H9 (cell line): ENCODE data around the gene MICA. TPM values are rescaled to one million over a fixed set of nuclear protein-coding genes. Genes with fewer than 3 reads are reported as not detected.
A peak's percentile ranks its signal among the peaks of the same experiment; 100 is the strongest.

Source experiments
- DNase-seq: peaks from one replicate; pipeline ENCODE4 v3.0.0-alpha.2; 2017
- H2AFZ ChIP-seq: one replicate; pipeline ENCODE4 v1.6.1; 2013; ENCODE audit warnings: mild to moderate bottlenecking, low read length, control low read depth, moderate library complexity
- H2AK5ac ChIP-seq: 2 replicates; pipeline ENCODE4 v1.6.1; 2013; ENCODE audit warnings: low read length, control low read depth, mixed read lengths; ENCODE audit not compliant: insufficient read length
- H2BK120ac ChIP-seq: one replicate; pipeline ENCODE4 v1.6.1; 2013; ENCODE audit warnings: low read depth, mild to moderate bottlenecking, low read length, control low read depth, inconsistent platforms; ENCODE audit not compliant: poor library complexity, severe bottlenecking
- H2BK12ac ChIP-seq: 2 replicates; pipeline ENCODE4 v1.6.1; 2013; ENCODE audit warnings: low read length, control low read depth, mixed read lengths, low read depth; ENCODE audit not compliant: insufficient read length
- H2BK15ac ChIP-seq: 2 replicates; pipeline ENCODE4 v1.6.1; 2013; ENCODE audit warnings: low read depth, low read length, control low read depth
- H2BK20ac ChIP-seq: one replicate; pipeline ENCODE4 v1.6.1; 2013; ENCODE audit warnings: low read depth, mild to moderate bottlenecking, low read length, control low read depth, inconsistent platforms; ENCODE audit not compliant: poor library complexity, severe bottlenecking
- H2BK5ac ChIP-seq: 2 replicates; pipeline ENCODE4 v1.6.1; 2013; ENCODE audit warnings: low read length, control low read depth, mixed read lengths; ENCODE audit not compliant: insufficient read length
- H3K14ac ChIP-seq: 2 replicates; pipeline ENCODE4 v1.6.1; 2013; ENCODE audit warnings: low read length, control low read depth; ENCODE audit not compliant: insufficient read depth
- H3K18ac ChIP-seq: 2 replicates; pipeline ENCODE4 v1.6.1; 2013; ENCODE audit warnings: low read depth, mild to moderate bottlenecking, mixed read lengths, low read length, control low read depth; ENCODE audit not compliant: insufficient read length
- H3K23ac ChIP-seq: 2 replicates; pipeline ENCODE4 v1.6.1; 2013; ENCODE audit warnings: low read length, control low read depth, mixed read lengths, low read depth; ENCODE audit not compliant: insufficient read length
- H3K23me2 ChIP-seq: 2 replicates; pipeline ENCODE4 v1.6.1; 2013; ENCODE audit warnings: low read depth, mild to moderate bottlenecking, mixed read lengths, low read length, control low read depth; ENCODE audit not compliant: insufficient read length, poor library complexity, severe bottlenecking
- H3K27ac ChIP-seq: 2 replicates; pipeline ENCODE4 v1.5.1; 2013; ENCODE audit warnings: low read length, control low read depth, mixed read lengths, low read depth; ENCODE audit not compliant: insufficient read length
- H3K27me3 ChIP-seq: 2 replicates; pipeline ENCODE4 v1.6.1; 2013; ENCODE audit warnings: low read length, control low read depth, inconsistent platforms; ENCODE audit not compliant: insufficient read depth
- H3K4ac ChIP-seq: 2 replicates; pipeline ENCODE4 v1.6.1; 2013; ENCODE audit warnings: low read depth, mild to moderate bottlenecking, control low read depth, inconsistent platforms, low read length, moderate library complexity
- H3K4me1 ChIP-seq: 2 replicates; pipeline ENCODE4 v1.6.1; 2013; ENCODE audit warnings: low read length, control low read depth, inconsistent platforms; ENCODE audit not compliant: insufficient read depth
- H3K4me2 ChIP-seq: 2 replicates; pipeline ENCODE4 v1.6.1; 2013; ENCODE audit warnings: low read length, control low read depth, mixed read lengths; ENCODE audit not compliant: insufficient read length, insufficient read depth
- H3K56ac ChIP-seq: 2 replicates; pipeline ENCODE4 v1.6.1; 2013; ENCODE audit warnings: low read depth, mild to moderate bottlenecking, mixed read lengths, low read length, control low read depth; ENCODE audit not compliant: insufficient read length
- H3K79me1 ChIP-seq: 2 replicates; pipeline ENCODE4 v1.6.1; 2013; ENCODE audit warnings: low read depth, mild to moderate bottlenecking, moderate library complexity, low read length, control low read depth, inconsistent platforms; ENCODE audit not compliant: insufficient read depth, poor library complexity, severe bottlenecking
- H3K79me2 ChIP-seq: 2 replicates; pipeline ENCODE4 v1.6.1; 2013; ENCODE audit warnings: low read length, control low read depth, inconsistent platforms; ENCODE audit not compliant: insufficient read depth
- H3K9ac ChIP-seq: 2 replicates; pipeline ENCODE4 v1.6.1; 2013; ENCODE audit warnings: low read length, control low read depth, mixed read lengths; ENCODE audit not compliant: insufficient read length; ENCODE audit errors: extremely low read depth
- H3K9me3 ChIP-seq: one replicate; pipeline ENCODE4 v1.6.1; 2013; ENCODE audit warnings: low read depth, low read length, inconsistent platforms; ENCODE audit not compliant: control insufficient read depth
- H3T11ph ChIP-seq: one replicate; pipeline ENCODE4 v1.6.1; 2013; ENCODE audit warnings: mild to moderate bottlenecking, low read length, control low read depth, inconsistent platforms
- H4K20me1 ChIP-seq: one replicate; pipeline ENCODE4 v1.6.1; 2013; ENCODE audit not compliant: control insufficient read depth, insufficient read length, insufficient read depth
- H4K5ac ChIP-seq: 2 replicates; pipeline ENCODE4 v1.6.1; 2013; ENCODE audit warnings: low read depth, mild to moderate bottlenecking, mixed read lengths, low read length, control low read depth; ENCODE audit not compliant: insufficient read length
- H4K8ac ChIP-seq: replicated peaks from 2 replicates; pipeline ENCODE4 v1.6.1; 2013; ENCODE audit warnings: low read length, control low read depth, mixed read lengths, low read depth; ENCODE audit not compliant: insufficient read length
- H4K91ac ChIP-seq: 2 replicates; pipeline ENCODE4 v1.6.1; 2013; ENCODE audit warnings: low read depth, mild to moderate bottlenecking, moderate library complexity, mixed read lengths, low read length, control low read depth; ENCODE audit not compliant: insufficient read length
- H3K27ac Mint-ChIP-seq, 3 experiments: 2 replicates in 2 of 3; 3 replicates in 1 of 3; pipeline ENCODE4 v1.8.0; 2020 to 2021; ENCODE audit warnings: mixed read lengths in 3 of 3, mild to moderate bottlenecking in 1 of 3, moderate library complexity in 1 of 3
- H3K27me3 Mint-ChIP-seq: 2 replicates; pipeline ENCODE4 v1.8.0; 2021; ENCODE audit warnings: low read depth, mild to moderate bottlenecking, moderate library complexity, mixed read lengths
- H3K36me3 Mint-ChIP-seq, 3 experiments: 2 replicates in 2 of 3; 3 replicates in 1 of 3; pipeline ENCODE4 v1.8.0; 2020 to 2021; ENCODE audit warnings: low read depth in 3 of 3, mixed read lengths in 3 of 3; ENCODE audit not compliant: insufficient read depth in 1 of 3
- H3K4me1 Mint-ChIP-seq, 2 experiments: 2 replicates each; pipeline ENCODE4 v1.8.0; 2020; ENCODE audit warnings: mixed read lengths in 2 of 2
- H3K4me3 Mint-ChIP-seq, 2 experiments: 2 replicates in 1 of 2; 3 replicates in 1 of 2; pipeline ENCODE4 v1.8.0; 2020 to 2021; ENCODE audit warnings: mild to moderate bottlenecking in 2 of 2, mixed read lengths in 2 of 2, moderate library complexity in 1 of 2
- H3K9me3 Mint-ChIP-seq, 2 experiments: 2 replicates in 1 of 2; 3 replicates in 1 of 2; pipeline ENCODE4 v1.8.0; 2020; ENCODE audit warnings: mild to moderate bottlenecking in 2 of 2, mixed read lengths in 2 of 2, moderate library complexity in 1 of 2
- CTCF ChIP-seq: fragments of 200-600 bp; sonication (generic); conservative IDR thresholded peaks from 3 replicates; pipeline ENCODE4 v1.8.0; 2021; ENCODE audit warnings: antibody characterized with exemption, mild to moderate bottlenecking
- WGBS: extraction: QIAGEN DNeasy Blood & Tissue Kit; methylation state at CpG from one replicate; pipeline ENCODE4 v1.1.7; 2013; ENCODE audit warnings: missing lambda C conversion rate, low lambda C conversion rate, mixed read lengths; ENCODE audit not compliant: insufficient read length; ENCODE audit errors: extremely low coverage; 5-methylcytosine and 5-hydroxymethylcytosine counted together
- total RNA-seq: library from RNA; stranded (reverse); gene quantifications from 2 replicates; pipeline ENCODE4 v1.2.1, GENCODE V29; 2021

The MICA gene
- total RNA-seq, 1 experiment from 2014 or later, result 8.5 TPM

- Histone ChIP-seq H2BK15ac (no peak overlapping the region), H3K4ac (no peak overlapping the region), H3K56ac (no peak overlapping the region), H2BK20ac (no peak overlapping the region), H3K27me3 (peaks cover 3% of the 10 kb centered on the region; the same call in 1 of the 2 replicates), H3K4me2 (no peak overlapping the region), H3K79me2 (no peaks in the 10 kb centered on the region), H4K91ac (no peak overlapping the region), H2BK120ac (no peak overlapping the region), H2AFZ (no peak overlapping the region), H3K9me3 (no peaks in the 10 kb centered on the region), H3K18ac (no peak overlapping the region), H4K8ac (no peak overlapping the region), H3K23ac (no peak overlapping the region), H3K4me1 (no peaks in the 10 kb centered on the region), H4K20me1 (no peaks in the 10 kb centered on the region), H2BK12ac (no peak overlapping the region), H3K9ac (no peak overlapping the region), H3K79me1 (no peaks in the 10 kb centered on the region), H3K14ac (no peak overlapping the region), H3T11ph (no peak overlapping the region), H3K23me2 (no peaks in the 10 kb centered on the region), H4K5ac (no peak overlapping the region), H2AK5ac (no peak overlapping the region), H3K27ac (no peak overlapping the region), H2BK5ac (no peak overlapping the region)
- no peak for TF ChIP-seq CTCF
- peaks cover 4 to 8% of the 10 kb centered on the region in 2 experiments for H3K4me1 Mint-ChIP-seq
- H3K4me3 Mint-ChIP-seq, result peak overlapping the region in 1 of 2 experiments; percentile 87; a peak in 3 of 5 replicates
- H3K36me3 Mint-ChIP-seq, result peaks cover 6 to 18% (median 12%) of the 10 kb centered on the region in 3 experiments
- H3K27me3 Mint-ChIP-seq, result peaks cover 93% of the 10 kb centered on the region
- no peak overlapping the region for H3K27ac Mint-ChIP-seq
- no peak for DNase-seq
- no CpG with 5 or more reads among the region's 6 CpGs for WGBS
- peaks cover 2 to 3% of the 10 kb centered on the region in 2 experiments; a peak in 4 of 5 replicates for H3K9me3 Mint-ChIP-seq
These were observed 45.5 kb upstream of the MICA start for GRCh38 chr6:31357886-31358285.
